Suprapubic skin (tissue), 4 donors: ENCODE measurements around the gene PIGX. TPM values are rescaled to one million over a fixed set of nuclear protein-coding genes. Genes with fewer than 3 reads are reported as not detected.

Experiments
- DNase-seq, 2 donors: peaks; one replicate each; pipeline ENCODE4 v3.0.0-alpha.2; 2019; ENCODE audit warnings: low spot score in 2 of 2
- H3K27ac ChIP-seq: fragments of 200-600 bp; sonication (generic); one replicate; pipeline ENCODE4 v1.5.1; 2019
- H3K27me3 ChIP-seq: fragments of 200-600 bp; sonication (generic); one replicate; pipeline ENCODE4 v1.5.1; 2019
- H3K36me3 ChIP-seq: fragments of 200-600 bp; sonication (generic); one replicate; pipeline ENCODE4 v1.5.1; 2019
- H3K4me1 ChIP-seq: fragments of 200-600 bp; sonication (generic); one replicate; pipeline ENCODE4 v1.5.1; 2019
- H3K4me3 ChIP-seq: fragments of 200-600 bp; sonication (generic); one replicate; pipeline ENCODE4 v1.5.1; 2019; ENCODE audit warnings: mild to moderate bottlenecking
- H3K9me3 ChIP-seq: fragments of 200-600 bp; sonication (generic); one replicate; pipeline ENCODE4 v1.5.1; 2019
- CTCF ChIP-seq, 2 donors: fragments of 200-600 bp in 1 of 2; fragments of 450-650 bp in 1 of 2; sonication (generic) in 1 of 2; IDR thresholded peaks; one replicate each; pipeline ENCODE4 v1.5.1; 2016 to 2019; ENCODE audit warnings: antibody characterized with exemption in 2 of 2, mild to moderate bottlenecking in 1 of 2, moderate library complexity in 1 of 2
- EP300 ChIP-seq: sonication (generic); formaldehyde crosslinking; IDR thresholded peaks from one replicate; pipeline ENCODE4 v1.6.1; 2017; ENCODE audit warnings: antibody characterized with exemption
- POLR2A ChIP-seq, 2 donors: fragments of 450-650 bp; IDR thresholded peaks; one replicate each; pipeline ENCODE4 v1.6.1; 2017; ENCODE audit warnings: antibody characterized with exemption in 2 of 2, mild to moderate bottlenecking in 2 of 2, moderate library complexity in 2 of 2
- POLR2AphosphoS5 ChIP-seq, 3 donors: sonication (generic); formaldehyde crosslinking; IDR thresholded peaks; one replicate each; pipeline ENCODE4 v1.6.1; 2017; ENCODE audit warnings: antibody characterized with exemption in 3 of 3
- WGBS: methylation state at CpG from one replicate; pipeline ENCODE4 v1.1.5; 2018; 5-methylcytosine and 5-hydroxymethylcytosine counted together
- total RNA-seq, 4 donors: library from RNA; depleted of rRNA; stranded (reverse); fragments of >200 nt; gene quantifications; one replicate each; pipeline ENCODE4 v1.1.0, GENCODE V29; 2016

The PIGX gene
- total RNA-seq, 4 donors from 2014 or later, result 16.3 to 30.7 (median 24.4) TPM

GRCh38 chr3:196694941-196695848, 17.0 kb upstream of the PIGX start:
- no peak for DNase-seq
- H3K4me3 ChIP-seq, result no peak overlapping the region
- 89% methylated on average over 17 of the region's 17 CpGs for WGBS
- no peaks in the 10 kb centered on the region for H3K9me3 ChIP-seq
- H3K36me3 ChIP-seq, result no peaks in the 10 kb centered on the region
- H3K4me1 ChIP-seq, result peaks cover 6% of the 10 kb centered on the region
- H3K27ac ChIP-seq, result no peak overlapping the region
- no peaks in the 10 kb centered on the region for H3K27me3 ChIP-seq
- no peak for TF ChIP-seq CTCF (IDR thresholded peaks at IDR 0.05)
- no peak for TF ChIP-seq POLR2A (IDR thresholded peaks at IDR 0.05)
- no peak for TF ChIP-seq EP300

- Histone ChIP-seq H3K27ac (no peak overlapping the region), H3K36me3 (no peaks in the 10 kb centered on the region), H3K9me3 (no peaks in the 10 kb centered on the region), H3K4me1 (peaks cover 6% of the 10 kb centered on the region), H3K27me3 (no peaks in the 10 kb centered on the region), H3K4me3 (no peak overlapping the region)
- no peak for DNase-seq
- no peak for TF ChIP-seq POLR2A (IDR thresholded peaks at IDR 0.05)
- TF ChIP-seq EP300, result no peak
- TF ChIP-seq CTCF (IDR thresholded peaks at IDR 0.05), result no peak
- TF ChIP-seq POLR2AphosphoS5 (IDR thresholded peaks at IDR 0.05), result no peak
- WGBS, result 80% methylated on average over 5 of the region's 5 CpGs
Measured at GRCh38 chr3:196695849-196696226, 16.3 kb upstream of the PIGX start.

- Histone ChIP-seq H3K9me3 (no peaks in the 10 kb centered on the region), H3K27ac (no peak overlapping the region), H3K27me3 (no peaks in the 10 kb centered on the region), H3K36me3 (no peaks in the 10 kb centered on the region), H3K4me3 (no peak overlapping the region), H3K4me1 (peaks cover 6% of the 10 kb centered on the region)
- 85% methylated on average over 5 of the region's 5 CpGs for WGBS
- TF ChIP-seq CTCF (IDR thresholded peaks at IDR 0.05) (no peak), POLR2A (IDR thresholded peaks at IDR 0.05) (no peak), EP300 (no peak), POLR2AphosphoS5 (IDR thresholded peaks at IDR 0.05) (no peak)
- no peak for DNase-seq
Measured at GRCh38 chr3:196697270-196697669, 14.9 kb upstream of the PIGX start.

- 80% methylated on average over 7 of the region's 7 CpGs for WGBS
Measured at GRCh38 chr3:196699749-196700148, 12.4 kb upstream of the PIGX start.

More at GRCh38 chr3:196699749-196700148, 12.4 kb upstream of the PIGX start:
- Histone ChIP-seq H3K27me3 (no peaks in the 10 kb centered on the region), H3K27ac (no peak overlapping the region), H3K4me3 (no peak overlapping the region), H3K36me3 (no peaks in the 10 kb centered on the region), H3K4me1 (no peaks in the 10 kb centered on the region), H3K9me3 (no peaks in the 10 kb centered on the region)
- DNase-seq, result no peak
- TF ChIP-seq POLR2A (IDR thresholded peaks at IDR 0.05), result no peak
- no peak for TF ChIP-seq CTCF (IDR thresholded peaks at IDR 0.05)
- no peak for TF ChIP-seq POLR2AphosphoS5 (IDR thresholded peaks at IDR 0.05)
- TF ChIP-seq EP300, result no peak
